Adrenal gland (tissue), 12 donors: Measurements from ENCODE around the gene PPP2R5B. TPM values are rescaled to one million over a fixed set of nuclear protein-coding genes. Genes with fewer than 3 reads are reported as not detected.

Source experiments
- DNase-seq, 7 donors: peaks; one replicate each; pipeline ENCODE4 v3.0.0-alpha.2; 2019 to 2020
- H3K27ac ChIP-seq, 5 donors: fragments of 200-600 bp; sonication (generic) in 4 of 5; 1 replicate in 3 of 5; 2 replicates in 2 of 5; pipeline versions ENCODE4 v1.5.1 to v1.8.0; 2016 to 2020; ENCODE audit warnings: mild to moderate bottlenecking in 1 of 5
- H3K27me3 ChIP-seq: fragments of 200-600 bp; 2 replicates; pipeline ENCODE4 v1.8.0; 2021
- H3K36me3 ChIP-seq, 2 donors: fragments of 200-600 bp; replicated peaks in 1 of 2; 1 replicate in 1 of 2; 2 replicates in 1 of 2; pipeline versions ENCODE4 v1.5.1 to v1.8.0; 2018 to 2022
- H3K4me1 ChIP-seq, 2 donors: fragments of 200-600 bp; replicated peaks in 1 of 2; 1 replicate in 1 of 2; 2 replicates in 1 of 2; pipeline versions ENCODE4 v1.5.1 to v1.8.0; 2018 to 2021
- H3K4me3 ChIP-seq, 4 donors: fragments of 200-600 bp; sonication (generic) in 3 of 4; one replicate each; pipeline ENCODE4 v1.5.1; 2016 to 2018
- H3K9me3 ChIP-seq, 3 donors: fragments of 200-600 bp; sonication (generic) in 1 of 3; replicated peaks in 1 of 3; 1 replicate in 2 of 3; 2 replicates in 1 of 3; pipeline versions ENCODE4 v1.5.1 to v1.8.0; 2016 to 2021
- POLR2A ChIP-seq, 2 donors: fragments of 450-650 bp; IDR thresholded peaks; one replicate each; pipeline ENCODE4 v1.6.1; 2017; ENCODE audit warnings: antibody characterized with exemption in 2 of 2, mild to moderate bottlenecking in 2 of 2, moderate library complexity in 1 of 2
- WGBS, 4 donors: extraction: QIAGEN DNeasy Blood & Tissue Kit in 2 of 4; methylation state at CpG; one replicate each; pipeline versions ENCODE4 v1.1.5 to v1.1.7; 2013 to 2017; 5-methylcytosine and 5-hydroxymethylcytosine counted together
- intact Hi-C, 2 donors: fragments of 100-400 bp; cut with DNase I; formaldehyde crosslinking; loops; one replicate each; pipeline versions ENCODE4 v1.14.1 to v1.15.0; 2022 to 2023
- polyA plus RNA-seq, 3 donors: library from polyadenylated mRNA; stranded (reverse); fragments of 200-250 nt in 2 of 3; fragments of 350-450 nt in 1 of 3; fragmentation: Illumina TruSeq in 1 of 3; extraction: RNeasy Lipid Tissue Mini Kit (QIAGEN cat#74804) in 1 of 3; gene quantifications; one replicate each; pipeline ENCODE4 v1.2.3, GENCODE V29; 2013 to 2014
- total RNA-seq, 9 donors: library from RNA; depleted of rRNA in 4 of 9; stranded (reverse); fragments of >200 nt in 4 of 9; fragments of 120-200 nt in 1 of 9; fragmentation: NEBNext Ultra II Directional in 1 of 9; extraction: Animal tissue kit (Norgen Biotek cat#: 25700) in 1 of 9; gene quantifications; one replicate each; pipeline versions ENCODE4 v1.1.0 to v1.2.4, GENCODE V29; 2013 to 2023
- TF ChIP-seq, protein P1 (sequence below), 6 experiments: fragments of 450-650 bp in 4 of 6; fragments of 200-600 bp in 2 of 6; sonication (generic) in 1 of 6; IDR thresholded peaks; 1 replicate in 5 of 6; 2 replicates in 1 of 6; pipeline versions ENCODE4 v1.5.1 to v1.8.0; 2016 to 2021; ENCODE audit warnings: antibody characterized with exemption in 6 of 6, mild to moderate bottlenecking in 2 of 6, moderate library complexity in 1 of 6
- donor health status: healthy with polysubstance abuse.
- donor health status: Bipolar disorder and iron deficiency.
- donor health status: DM: yes; HTN: yes; CAD: no.
- donor health status: DM: no; HTN: no; CAD: no.
- donor health status: DM: no; HTN: no; CAD: no.
- donor health status: DM: yes; HTN: yes; CAD: no.

PPP2R5B gene
- total and polyA plus RNA-seq, 12 donors = 7.8 to 51.3 (median 21.2) TPM

GRCh38 chr11:64925536-64926436, 1.3 kb downstream of the PPP2R5B start:
- Histone ChIP-seq H3K27ac (no peak overlapping the region), H3K36me3 (peaks cover 0 to 34% of the 10 kb centered on the region in 2 donors), H3K4me3 (peak overlapping the region in 3 of 4 donors; percentile 7 to 93 (median 88)), H3K4me1 (peaks cover 12 to 19% of the 10 kb centered on the region in 2 donors), H3K9me3 (no peaks in the 10 kb centered on the region), H3K27me3 (no peaks in the 10 kb centered on the region)
- intact Hi-C loops = loop anchor here in 1 of 2 donors (10.0 kb wide), 1 partner anchor 99 kb away; the partner anchor contains the start of gene SNX15
- TF ChIP-seq, protein P1, sequence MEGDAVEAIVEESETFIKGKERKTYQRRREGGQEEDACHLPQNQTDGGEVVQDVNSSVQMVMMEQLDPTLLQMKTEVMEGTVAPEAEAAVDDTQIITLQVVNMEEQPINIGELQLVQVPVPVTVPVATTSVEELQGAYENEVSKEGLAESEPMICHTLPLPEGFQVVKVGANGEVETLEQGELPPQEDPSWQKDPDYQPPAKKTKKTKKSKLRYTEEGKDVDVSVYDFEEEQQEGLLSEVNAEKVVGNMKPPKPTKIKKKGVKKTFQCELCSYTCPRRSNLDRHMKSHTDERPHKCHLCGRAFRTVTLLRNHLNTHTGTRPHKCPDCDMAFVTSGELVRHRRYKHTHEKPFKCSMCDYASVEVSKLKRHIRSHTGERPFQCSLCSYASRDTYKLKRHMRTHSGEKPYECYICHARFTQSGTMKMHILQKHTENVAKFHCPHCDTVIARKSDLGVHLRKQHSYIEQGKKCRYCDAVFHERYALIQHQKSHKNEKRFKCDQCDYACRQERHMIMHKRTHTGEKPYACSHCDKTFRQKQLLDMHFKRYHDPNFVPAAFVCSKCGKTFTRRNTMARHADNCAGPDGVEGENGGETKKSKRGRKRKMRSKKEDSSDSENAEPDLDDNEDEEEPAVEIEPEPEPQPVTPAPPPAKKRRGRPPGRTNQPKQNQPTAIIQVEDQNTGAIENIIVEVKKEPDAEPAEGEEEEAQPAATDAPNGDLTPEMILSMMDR (IDR thresholded peaks at IDR 0.05) = no peak
- TF ChIP-seq POLR2A (IDR thresholded peaks at IDR 0.05) = no peak
- WGBS, 4 donors = 57 to 87% (median 60%) methylated on average over 1 to 24 of the region's 24 CpGs
- peak in 1 of 7 donors; percentile 32 for DNase-seq

GRCh38 chr11:64926689-64927088, 2.2 kb downstream of the PPP2R5B start:
- no peaks in the 10 kb centered on the region for H3K27me3 ChIP-seq
- no peaks in the 10 kb centered on the region for H3K9me3 ChIP-seq
- TF ChIP-seq POLR2A (IDR thresholded peaks at IDR 0.05) = no peak
- TF ChIP-seq, protein P1 (IDR thresholded peaks at IDR 0.05) = no peak
- no peak overlapping the region for H3K27ac ChIP-seq
- peaks cover 0 to 43% of the 10 kb centered on the region in 2 donors for H3K36me3 ChIP-seq
- H3K4me1 ChIP-seq = peaks cover 12 to 19% of the 10 kb centered on the region in 2 donors
- no peak overlapping the region for H3K4me3 ChIP-seq
- peak in 1 of 7 donors; percentile 26 for DNase-seq
- 80 to 88% (median 87%) methylated on average over 16 to 22 of the region's 22 CpGs for WGBS, 4 donors
- intact Hi-C loops = loop anchor here in 1 of 2 donors (10.0 kb wide), 1 partner anchor 98 kb away; the partner anchor contains the start of gene SNX15

GRCh38 chr11:64928957-64929356, 4.5 kb downstream of the PPP2R5B start:
- TF ChIP-seq, protein P1 (IDR thresholded peaks at IDR 0.05) = no peak
- no peak for TF ChIP-seq POLR2A (IDR thresholded peaks at IDR 0.05)
- DNase-seq = no peak
- peaks cover 0 to 66% of the 10 kb centered on the region in 2 donors for H3K36me3 ChIP-seq
- no peaks in the 10 kb centered on the region for H3K9me3 ChIP-seq
- peaks cover 8 to 13% of the 10 kb centered on the region in 2 donors for H3K4me1 ChIP-seq
- no peak overlapping the region for H3K4me3 ChIP-seq
- intact Hi-C loops = loop anchor here in 1 of 2 donors (10.0 kb wide), 1 partner anchor 96 kb away; the partner anchor contains the start of gene SNX15
- WGBS, 4 donors = 95 to 100% (median 96%) methylated on average over 2 of the region's 2 CpGs
- H3K27ac ChIP-seq = no peak overlapping the region
- H3K27me3 ChIP-seq = no peaks in the 10 kb centered on the region

DNA sequence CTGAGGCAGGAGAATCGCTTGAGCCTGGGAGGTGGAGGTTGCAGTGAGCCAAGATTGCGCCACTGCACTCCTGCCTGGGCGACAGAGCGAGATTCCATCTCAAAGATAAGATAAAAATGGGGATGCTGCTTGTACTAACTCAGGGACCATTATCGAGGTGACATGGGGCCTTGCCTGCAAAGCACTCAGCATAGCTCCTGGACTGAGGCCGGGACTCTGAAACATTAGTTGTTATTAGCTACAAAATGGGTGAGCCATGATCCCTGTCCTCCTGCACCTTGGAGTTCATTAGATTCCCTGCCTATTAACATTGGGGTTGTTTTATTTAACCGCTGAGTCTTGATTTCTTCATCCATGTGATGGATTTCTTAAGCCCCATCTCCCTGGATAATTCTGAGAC, 5.1 kb downstream of the PPP2R5B start:
- Histone ChIP-seq H3K9me3 (no peaks in the 10 kb centered on the region), H3K4me1 (peaks cover 8 to 13% of the 10 kb centered on the region in 2 donors), H3K36me3 (peaks cover 0 to 68% of the 10 kb centered on the region in 2 donors), H3K27ac (no peak overlapping the region), H3K27me3 (no peaks in the 10 kb centered on the region), H3K4me3 (no peak overlapping the region)
- 94 to 96% (median 95%) methylated on average over 6 to 7 of the region's 7 CpGs for WGBS, 4 donors
- intact Hi-C loops = loop anchor here in 1 of 2 donors (10.0 kb wide), 2 partner anchors 65 to 95 kb away; partner anchors contain the start of genes BATF2 and SNX15
- DNase-seq = no peak
- no peak for TF ChIP-seq POLR2A (IDR thresholded peaks at IDR 0.05)
- TF ChIP-seq, protein P1 (IDR thresholded peaks at IDR 0.05) = no peak
